Left hindlimb (tissue), 1 donor: ENCODE measurements around the gene COL8A2.

Experiments used
- DNase-seq: peaks from one replicate; pipeline ENCODE4 v3.0.0-alpha.2; 2018

COL8A2 gene

GRCh38 chr1:36157115-36157903 is 32.3 kb upstream of the COL8A2 start:
- peak; percentile 81 for DNase-seq

- peak; percentile 88 for DNase-seq
These were observed 31.5 kb upstream of the COL8A2 start for GRCh38 chr1:36156329-36157114.

GRCh38 chr1:36155408-36156328 is 30.6 kb upstream of the COL8A2 start, which contains the start of gene MAP7D1:
MAP7D1 (plus strand) TSS chr1:36156160; CDS start chr1:36156418, 258 bp downstream.
- peak; percentile 89 for DNase-seq

GRCh38 chr1:36154765-36155407 is 29.9 kb upstream of the COL8A2 start:
- DNase-seq: peak; percentile 61

- no peak for DNase-seq
These were observed 29.3 kb upstream of the COL8A2 start for GRCh38 chr1:36154335-36154734.

- DNase-seq: no peak
These were observed 28.5 kb upstream of the COL8A2 start for GRCh38 chr1:36153476-36153875.

- no peak for DNase-seq
These were observed 26.8 kb upstream of the COL8A2 start for GRCh38 chr1:36151845-36152203.

- DNase-seq: no peak
These were observed 26.3 kb upstream of the COL8A2 start for GRCh38 chr1:36151134-36151844.

GRCh38 chr1:36150296-36151133 is 25.5 kb upstream of the COL8A2 start:
- peak; percentile 93 for DNase-seq

GRCh38 chr1:36149973-36150295 is 24.9 kb upstream of the COL8A2 start:
- no peak for DNase-seq

GRCh38 chr1:36149237-36149972 is 24.4 kb upstream of the COL8A2 start, which contains the start of gene TRAPPC3:
TRAPPC3 (minus strand) TSS chr1:36149486; CDS start chr1:36149378, 108 bp downstream.
- peak; percentile 100 for DNase-seq

- peak; percentile 66 for DNase-seq
These were observed 23.8 kb upstream of the COL8A2 start for GRCh38 chr1:36148821-36149236.

GRCh38 chr1:36144413-36144812 is 19.4 kb upstream of the COL8A2 start:
- DNase-seq: no peak

- DNase-seq: no peak
These were observed 18.4 kb upstream of the COL8A2 start for GRCh38 chr1:36143424-36143823.

GRCh38 chr1:36142121-36142520 is 17.1 kb upstream of the COL8A2 start:
- DNase-seq: no peak

- no peak for DNase-seq
These were observed 14.5 kb upstream of the COL8A2 start for GRCh38 chr1:36139521-36139920.

- no peak for DNase-seq
These were observed 12.8 kb upstream of the COL8A2 start for GRCh38 chr1:36137776-36138175.

- DNase-seq: no peak
These were observed 12.2 kb upstream of the COL8A2 start for GRCh38 chr1:36137226-36137625.

GRCh38 chr1:36136535-36136934 is 11.5 kb upstream of the COL8A2 start:
- DNase-seq: no peak

GRCh38 chr1:36135796-36136195 is 10.8 kb upstream of the COL8A2 start:
- no peak for DNase-seq
